Astrocyte of the spinal cord (primary cell): ENCODE measurements around the gene COX17.
A peak's percentile ranks its signal among the peaks of the same experiment; 100 is the strongest.

ENCODE experiments used
- DNase-seq: peaks from one replicate; pipeline ENCODE4 v3.0.0; 2011; ENCODE audit warnings: low read depth, low spot score
- H3K4me3 ChIP-seq: 2 replicates; pipeline ENCODE4 v1.5.1; 2011; ENCODE audit warnings: low read depth, mild to moderate bottlenecking, low read length, moderate library complexity
- in situ Hi-C: cut with HindIII; loops from 2 replicates; pipeline ENCODE4 v1.10.0; 2017; ENCODE audit warnings: low sequenced_read_pairs
- TF ChIP-seq, protein P1 (sequence below): IDR thresholded peaks from 2 replicates; pipeline ENCODE4 v1.5.1; 2012; ENCODE audit warnings: low read depth, mild to moderate bottlenecking, low read length, inconsistent platforms

The COX17 gene

DNA sequence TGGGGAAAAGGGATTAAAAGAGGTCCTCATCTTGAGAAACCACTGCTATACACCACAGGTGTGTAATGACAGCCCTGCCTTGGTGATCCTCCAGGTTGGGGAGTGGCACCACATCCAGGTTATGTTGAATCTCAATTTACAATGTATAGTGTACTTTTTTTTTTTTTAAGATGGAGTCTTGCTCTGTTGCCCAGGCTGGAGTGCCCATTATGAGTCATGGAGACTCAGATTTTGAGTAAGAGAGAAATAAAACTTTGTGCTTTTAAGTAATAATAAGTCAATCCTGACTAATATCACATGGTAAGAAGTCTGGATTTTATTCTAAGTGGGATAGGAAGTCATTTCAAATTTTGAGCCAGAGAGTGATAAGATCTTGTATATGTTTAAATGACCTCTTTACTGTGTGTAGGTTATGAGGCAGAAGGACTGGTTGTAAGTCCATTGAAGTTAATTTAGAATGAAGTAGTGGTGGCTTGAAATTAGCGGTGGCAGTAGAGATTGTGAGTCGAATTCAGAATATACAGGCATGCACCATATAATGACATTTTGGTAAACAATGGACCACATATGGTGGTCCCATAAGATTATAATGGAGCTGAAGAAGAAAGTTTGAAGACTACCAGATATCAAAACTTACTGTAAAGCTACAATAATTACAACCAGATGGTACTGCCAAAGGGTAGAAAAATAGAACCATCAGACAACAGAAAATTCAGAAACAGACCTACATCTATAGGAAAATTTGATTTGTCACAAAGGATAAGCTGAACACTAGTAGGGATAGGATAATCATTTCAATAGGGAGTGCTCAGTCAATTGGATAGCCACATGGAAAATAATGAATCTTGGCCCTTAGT, 37.5 kb downstream of the COX17 start:
- DNase-seq = no peak
- in situ Hi-C loops = no loop called here
- TF ChIP-seq, protein P1, sequence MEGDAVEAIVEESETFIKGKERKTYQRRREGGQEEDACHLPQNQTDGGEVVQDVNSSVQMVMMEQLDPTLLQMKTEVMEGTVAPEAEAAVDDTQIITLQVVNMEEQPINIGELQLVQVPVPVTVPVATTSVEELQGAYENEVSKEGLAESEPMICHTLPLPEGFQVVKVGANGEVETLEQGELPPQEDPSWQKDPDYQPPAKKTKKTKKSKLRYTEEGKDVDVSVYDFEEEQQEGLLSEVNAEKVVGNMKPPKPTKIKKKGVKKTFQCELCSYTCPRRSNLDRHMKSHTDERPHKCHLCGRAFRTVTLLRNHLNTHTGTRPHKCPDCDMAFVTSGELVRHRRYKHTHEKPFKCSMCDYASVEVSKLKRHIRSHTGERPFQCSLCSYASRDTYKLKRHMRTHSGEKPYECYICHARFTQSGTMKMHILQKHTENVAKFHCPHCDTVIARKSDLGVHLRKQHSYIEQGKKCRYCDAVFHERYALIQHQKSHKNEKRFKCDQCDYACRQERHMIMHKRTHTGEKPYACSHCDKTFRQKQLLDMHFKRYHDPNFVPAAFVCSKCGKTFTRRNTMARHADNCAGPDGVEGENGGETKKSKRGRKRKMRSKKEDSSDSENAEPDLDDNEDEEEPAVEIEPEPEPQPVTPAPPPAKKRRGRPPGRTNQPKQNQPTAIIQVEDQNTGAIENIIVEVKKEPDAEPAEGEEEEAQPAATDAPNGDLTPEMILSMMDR = no peak
- no peak overlapping the region for H3K4me3 ChIP-seq

DNA sequence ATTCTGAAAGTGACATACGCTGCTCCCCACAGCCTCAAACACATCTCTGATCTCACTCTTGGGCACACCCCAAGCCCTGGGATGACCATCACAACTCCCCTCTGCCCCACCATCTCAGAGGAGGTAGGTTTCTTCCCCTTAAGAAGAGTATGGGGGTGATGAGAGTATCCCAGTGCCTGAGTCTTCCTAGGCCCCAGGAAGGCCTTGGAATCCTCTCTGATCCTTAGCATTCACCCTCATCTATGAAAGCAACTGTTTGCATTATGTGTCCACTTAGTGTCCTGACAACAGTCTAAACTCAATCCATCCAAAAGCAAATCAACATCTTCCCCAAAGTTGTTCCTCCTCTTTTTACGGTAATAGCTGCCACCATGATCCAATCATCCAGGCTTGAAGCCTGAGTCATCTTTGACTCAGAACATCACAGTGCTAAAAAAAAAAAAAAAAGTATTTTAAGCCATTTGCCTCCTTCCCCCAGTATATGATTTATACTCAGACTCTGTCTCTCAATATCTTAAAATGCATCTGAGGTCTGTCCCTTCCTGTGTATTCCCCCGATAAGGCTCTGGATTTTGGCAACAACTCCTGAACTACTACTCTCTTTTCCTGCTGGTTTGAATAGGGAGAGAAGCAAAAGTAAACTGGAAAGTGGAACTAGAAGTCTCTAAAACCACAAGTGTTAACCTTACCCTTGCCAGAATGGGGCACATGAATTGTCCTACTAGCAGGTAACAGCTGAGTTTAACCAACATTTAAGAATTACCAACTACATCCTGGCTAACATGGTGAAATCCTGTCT, 39.3 kb downstream of the COX17 start:
- no peak overlapping the region for H3K4me3 ChIP-seq
- DNase-seq = peak; percentile 88
- in situ Hi-C loops = no loop called here

DNA sequence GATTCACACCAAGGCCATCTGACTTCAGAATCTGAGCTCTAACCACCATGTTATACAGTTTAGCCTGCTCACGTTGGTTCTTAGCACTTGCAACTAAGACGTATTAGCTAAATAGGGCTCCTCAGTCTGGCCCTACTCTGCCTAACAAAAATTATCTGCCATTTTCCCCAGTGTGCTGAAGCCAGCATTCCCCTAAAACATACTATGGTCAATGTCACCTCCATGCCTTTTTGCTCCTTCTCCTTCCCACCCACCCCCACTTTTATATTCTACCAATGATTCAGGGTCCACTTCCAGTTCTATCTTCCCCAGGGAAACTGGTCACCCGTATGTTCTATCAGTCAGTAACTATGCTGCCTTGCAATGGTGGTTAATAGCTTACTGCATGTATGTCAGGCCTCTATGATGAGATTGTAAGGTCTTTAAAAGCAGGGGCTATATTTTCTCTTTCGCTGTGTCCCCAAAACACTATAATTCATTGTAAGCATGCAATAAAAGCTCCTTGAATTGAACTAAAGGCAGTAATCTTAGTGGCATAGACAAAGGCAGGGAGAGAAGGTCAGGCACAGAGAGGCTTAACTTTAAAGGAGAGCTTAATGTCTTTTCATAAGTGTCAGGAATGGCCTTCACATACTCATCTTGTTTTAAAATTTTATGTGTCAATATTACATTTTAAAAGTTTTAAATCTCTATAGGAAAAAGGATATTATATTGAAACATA, 40.2 kb downstream of the COX17 start:
- H3K4me3 ChIP-seq = no peak overlapping the region
- DNase-seq = no peak
- in situ Hi-C loops = no loop called here
- TF ChIP-seq, protein P1 = no peak

More for the DNA sequence above, 39.3 kb downstream of the COX17 start:
- TF ChIP-seq, protein P1 = no peak

DNA sequence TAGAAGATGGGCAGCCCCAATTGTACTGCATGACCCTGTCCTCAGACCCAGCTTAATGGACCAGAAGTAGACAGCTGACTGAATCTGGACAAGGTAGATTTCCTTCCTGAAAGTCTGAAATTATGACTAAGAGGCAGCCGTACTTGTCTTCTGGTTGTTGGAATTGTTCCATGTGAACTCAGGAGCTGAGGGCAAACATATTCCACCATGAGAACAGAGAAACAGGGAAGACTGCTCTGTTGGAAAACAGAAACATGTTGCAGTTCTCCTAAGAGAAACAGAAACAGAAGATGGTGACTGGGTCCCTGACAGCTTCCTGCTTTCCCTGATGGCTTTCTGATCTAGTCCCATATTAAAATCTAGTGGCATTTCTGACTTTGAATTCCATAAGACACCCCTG, 41.0 kb downstream of the COX17 start:
- in situ Hi-C loops = no loop called here
- no peak overlapping the region for H3K4me3 ChIP-seq
- TF ChIP-seq, protein P1 = no peak
- DNase-seq = peak; percentile 13

DNA sequence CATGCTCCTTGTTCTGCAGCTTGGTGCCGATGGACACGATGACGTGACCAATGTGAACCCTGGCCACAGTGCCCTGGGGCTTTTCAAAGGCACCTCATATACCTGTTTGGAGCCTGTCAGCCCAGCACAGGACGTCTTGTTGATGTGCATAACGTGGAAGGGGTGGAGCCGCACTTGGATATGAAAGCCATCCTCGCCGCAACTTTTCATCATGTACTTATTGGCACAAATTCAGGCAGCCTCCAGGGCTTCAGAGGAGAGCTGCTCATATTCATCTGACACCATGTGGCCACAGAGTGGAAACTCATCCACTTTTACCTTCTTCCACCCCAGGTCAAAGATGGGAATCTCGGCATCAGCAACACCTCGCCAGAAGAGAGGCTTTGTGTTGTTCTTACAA, 41.5 kb downstream of the COX17 start:
- in situ Hi-C loops = no loop called here

DNA sequence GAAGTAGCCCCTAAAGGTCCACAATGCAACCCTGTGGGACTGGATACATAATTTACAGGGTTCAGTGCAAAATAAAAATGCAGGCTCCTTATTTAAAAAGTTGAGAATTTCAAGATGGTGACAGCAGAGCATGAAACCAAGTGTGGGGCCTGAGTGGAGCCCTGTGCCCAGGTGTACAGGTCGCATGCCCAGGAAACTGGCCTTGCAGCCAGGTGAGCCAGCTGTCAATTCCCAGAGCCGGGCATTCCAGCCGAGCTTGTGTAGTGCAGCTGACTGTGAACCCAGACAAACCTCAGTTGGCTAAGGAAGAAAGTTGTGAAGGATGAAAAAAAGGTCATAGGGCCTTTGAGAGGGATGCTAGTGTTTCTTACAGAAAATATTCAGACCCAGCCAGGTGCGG, 44.4 kb downstream of the COX17 start:
- in situ Hi-C loops = no loop called here
- TF ChIP-seq, protein P1 = no peak

More for the DNA sequence above, 41.5 kb downstream of the COX17 start:
- TF ChIP-seq, protein P1 = no peak
- H3K4me3 ChIP-seq = no peak overlapping the region
- DNase-seq = no peak

More for the DNA sequence above, 44.4 kb downstream of the COX17 start:
- no peak for DNase-seq
- no peak overlapping the region for H3K4me3 ChIP-seq
